CD14-positive monocyte (primary cell): ENCODE measurements around the gene IGFBP2. TPM values are rescaled to one million over a fixed set of nuclear protein-coding genes. Genes with fewer than 3 reads are reported as not detected.

Experiments
- DNase-seq, 3 donors: peaks; one replicate each; pipeline ENCODE4 v3.0.0-alpha.2; 2011 to 2022
- H2AFZ ChIP-seq: 2 replicates; pipeline ENCODE4 v1.6.0; 2012; ENCODE audit warnings: mild to moderate bottlenecking, low read depth, low read length, inconsistent platforms; ENCODE audit not compliant: insufficient read depth, poor library complexity, severe bottlenecking
- H3K27ac ChIP-seq, 2 donors: 1 replicate in 1 of 2; 2 replicates in 1 of 2; pipeline ENCODE4 v1.5.1; 2012 to 2013; ENCODE audit warnings: low read length in 2 of 2, control low read depth in 1 of 2, inconsistent platforms in 1 of 2, low read depth in 1 of 2, mild to moderate bottlenecking in 1 of 2
- H3K27me3 ChIP-seq, 2 donors: one replicate each; pipeline versions ENCODE4 v1.6.0 to v1.6.1; 2011 to 2013; ENCODE audit warnings: low read length in 2 of 2; ENCODE audit not compliant: control insufficient read depth in 2 of 2, insufficient read depth in 2 of 2
- H3K36me3 ChIP-seq, 2 donors: replicated peaks in 1 of 2; 1 replicate in 1 of 2; 2 replicates in 1 of 2; pipeline versions ENCODE4 v1.5.1 to v1.6.1; 2012 to 2013; ENCODE audit warnings: low read length in 2 of 2, control low read depth in 1 of 2, inconsistent platforms in 1 of 2, mild to moderate bottlenecking in 1 of 2; ENCODE audit not compliant: insufficient read depth in 2 of 2, control insufficient read depth in 1 of 2
- H3K4me1 ChIP-seq, 2 donors: 1 replicate in 1 of 2; 2 replicates in 1 of 2; pipeline versions ENCODE4 v1.5.1 to v1.6.1; 2012 to 2013; ENCODE audit warnings: low read length in 2 of 2, control low read depth in 1 of 2, inconsistent platforms in 1 of 2, mild to moderate bottlenecking in 1 of 2, moderate library complexity in 1 of 2; ENCODE audit not compliant: insufficient read depth in 2 of 2, control insufficient read depth in 1 of 2
- H3K4me2 ChIP-seq: replicated peaks from 2 replicates; pipeline ENCODE3; 2012; ENCODE audit warnings: low read length, moderate library complexity, mild to moderate bottlenecking; ENCODE audit not compliant: poor library complexity, severe bottlenecking; ENCODE audit errors: extremely low read depth
- H3K4me3 ChIP-seq, 3 experiments: fragments of 200-600 bp in 1 of 3; sonication (generic) in 1 of 3; replicated peaks in 1 of 3; 1 replicate in 2 of 3; 2 replicates in 1 of 3; pipeline ENCODE4 v1.5.1; 2011 to 2013; ENCODE audit warnings: low read length in 3 of 3, mild to moderate bottlenecking in 3 of 3, control low read depth in 2 of 3, low read depth in 2 of 3, inconsistent platforms in 1 of 3, moderate library complexity in 1 of 3
- H3K79me2 ChIP-seq: 2 replicates; pipeline ENCODE4 v1.6.0; 2012; ENCODE audit warnings: mild to moderate bottlenecking, control low read depth, inconsistent platforms, low read length, moderate library complexity; ENCODE audit not compliant: insufficient read depth
- H3K9ac ChIP-seq: 2 replicates; pipeline ENCODE4 v1.6.0; 2017; ENCODE audit warnings: low read length, mild to moderate bottlenecking; ENCODE audit not compliant: insufficient read depth, poor library complexity, severe bottlenecking
- H3K9me3 ChIP-seq, 2 donors: replicated peaks in 1 of 2; 1 replicate in 1 of 2; 2 replicates in 1 of 2; pipeline versions ENCODE4 v1.5.1 to v1.6.1; 2012 to 2013; ENCODE audit warnings: low read length in 2 of 2, control low read depth in 1 of 2; ENCODE audit not compliant: control insufficient read depth in 1 of 2, insufficient read depth in 1 of 2
- H4K20me1 ChIP-seq: 2 replicates; pipeline ENCODE4 v1.6.0; 2012; ENCODE audit warnings: mild to moderate bottlenecking, low read length, control low read depth, moderate library complexity; ENCODE audit not compliant: insufficient read depth
- H3K27ac Mint-ChIP-seq, 7 donors: one replicate each; pipeline ENCODE4 v1.8.0; 2020; ENCODE audit warnings: mild to moderate bottlenecking in 7 of 7, mixed read lengths in 7 of 7, moderate library complexity in 6 of 7, inconsistent platforms in 2 of 7
- H3K27me3 Mint-ChIP-seq, 3 donors: one replicate each; pipeline ENCODE4 v1.8.0; 2021 to 2022; ENCODE audit warnings: low read depth in 3 of 3, mild to moderate bottlenecking in 3 of 3, mixed read lengths in 3 of 3, moderate library complexity in 3 of 3, inconsistent platforms in 1 of 3
- H3K36me3 Mint-ChIP-seq, 2 donors: one replicate each; pipeline ENCODE4 v1.8.0; 2020; ENCODE audit warnings: mixed read lengths in 2 of 2, inconsistent platforms in 1 of 2, mild to moderate bottlenecking in 1 of 2
- H3K4me1 Mint-ChIP-seq: one replicate; pipeline ENCODE4 v1.8.0; 2020; ENCODE audit warnings: mild to moderate bottlenecking, mixed read lengths
- H3K4me3 Mint-ChIP-seq, 2 donors: one replicate each; pipeline ENCODE4 v1.8.0; 2020; ENCODE audit warnings: mild to moderate bottlenecking in 2 of 2, mixed read lengths in 2 of 2, moderate library complexity in 1 of 2
- H3K9me3 Mint-ChIP-seq, 7 donors: one replicate each; pipeline ENCODE4 v1.8.0; 2020 to 2022; ENCODE audit warnings: mixed read lengths in 7 of 7, mild to moderate bottlenecking in 6 of 7, moderate library complexity in 6 of 7, inconsistent platforms in 2 of 7
- CTCF ChIP-seq: fragments of 200-600 bp; IDR thresholded peaks from one replicate; pipeline ENCODE4 v1.8.0; 2022; ENCODE audit warnings: antibody characterized with exemption, mild to moderate bottlenecking
- WGBS: methylation state at CpG from one replicate; pipeline ENCODE4 v1.1.5; 2013; ENCODE audit warnings: missing lambda C conversion rate; ENCODE audit not compliant: insufficient coverage; 5-methylcytosine and 5-hydroxymethylcytosine counted together
- intact Hi-C, 2 donors: fragments of 100-400 bp; cut with micrococcal nuclease; formaldehyde crosslinking; loops; one replicate each; pipeline versions ENCODE4 v1.15.0 to v1.15.1; 2023
- polyA plus RNA-seq, 3 donors: library from polyadenylated mRNA; depleted of rRNA in 1 of 3; unstranded in 2 of 3; stranded (reverse) in 1 of 3; fragments of 300-500 nt in 2 of 3; fragments of >200 nt in 1 of 3; fragmentation: Illumina TruSeq in 2 of 3; gene quantifications; 1 replicate in 2 of 3; 2 replicates in 1 of 3; pipeline ENCODE4 v1.2.3, GENCODE V29; 2012 to 2021

Gene IGFBP2
- polyA plus RNA-seq, 3 donors = 1.6 TPM; not detected in 2

- H3K27ac Mint-ChIP-seq = no peak overlapping the region
- Histone ChIP-seq H4K20me1 (no peaks in the 10 kb centered on the region), H3K9me3 (no peaks in the 10 kb centered on the region), H3K4me2 (no peak overlapping the region), H2AFZ (no peak overlapping the region), H3K9ac (no peak overlapping the region), H3K27ac (no peak overlapping the region), H3K4me1 (no peaks in the 10 kb centered on the region), H3K36me3 (no peaks in the 10 kb centered on the region), H3K4me3 (no peak overlapping the region), H3K79me2 (no peaks in the 10 kb centered on the region), H3K27me3 (no peaks in the 10 kb centered on the region)
- DNase-seq = no peak
- H3K36me3 Mint-ChIP-seq = no peaks in the 10 kb centered on the region
- no peaks in the 10 kb centered on the region for H3K9me3 Mint-ChIP-seq
- no CpG with 5 or more reads among the region's 1 CpG for whole genome bisulfite sequencing
- no peak for TF ChIP-seq CTCF
- peaks cover 0 to 7% (median 0%) of the 10 kb centered on the region in 3 donors for H3K27me3 Mint-ChIP-seq
- H3K4me3 Mint-ChIP-seq = no peak overlapping the region
- intact Hi-C loops = no loop called here
- H3K4me1 Mint-ChIP-seq = no peaks in the 10 kb centered on the region
Observed at GRCh38 chr2:216594081-216594480, 39.1 kb upstream of the IGFBP2 start.

- Histone ChIP-seq H3K4me1 (no peaks in the 10 kb centered on the region), H3K9me3 (no peaks in the 10 kb centered on the region), H3K9ac (no peak overlapping the region), H3K79me2 (no peaks in the 10 kb centered on the region), H3K27ac (no peak overlapping the region), H3K36me3 (no peaks in the 10 kb centered on the region), H2AFZ (no peak overlapping the region), H3K4me3 (no peak overlapping the region), H3K27me3 (no peaks in the 10 kb centered on the region), H3K4me2 (no peak overlapping the region), H4K20me1 (no peaks in the 10 kb centered on the region)
- H3K36me3 Mint-ChIP-seq = no peaks in the 10 kb centered on the region
- H3K4me1 Mint-ChIP-seq = no peaks in the 10 kb centered on the region
- no peak overlapping the region for H3K27ac Mint-ChIP-seq
- no peak for DNase-seq
- H3K4me3 Mint-ChIP-seq = no peak overlapping the region
- peaks cover 0 to 3% (median 0%) of the 10 kb centered on the region in 7 donors for H3K9me3 Mint-ChIP-seq
- intact Hi-C loops = no loop called here
- peaks cover 0 to 3% (median 0%) of the 10 kb centered on the region in 3 donors for H3K27me3 Mint-ChIP-seq
- TF ChIP-seq CTCF = no peak
- WGBS = 76% methylated on average over 6 of the region's 8 CpGs
Observed at GRCh38 chr2:216596236-216596979, 36.8 kb upstream of the IGFBP2 start.
